Stimulated activated CD8-positive, alpha-beta memory T cell treated with anti-CD3 and anti-CD28 coated beads, Interleukin-4, amount 100 ng/mL, for 48 hours (primary cell): ENCODE results near the gene DEFB123.

Source experiments
- DNase-seq: peaks from one replicate; pipeline ENCODE4 v3.0.0-alpha.2; 2020

Gene DEFB123

DNA sequence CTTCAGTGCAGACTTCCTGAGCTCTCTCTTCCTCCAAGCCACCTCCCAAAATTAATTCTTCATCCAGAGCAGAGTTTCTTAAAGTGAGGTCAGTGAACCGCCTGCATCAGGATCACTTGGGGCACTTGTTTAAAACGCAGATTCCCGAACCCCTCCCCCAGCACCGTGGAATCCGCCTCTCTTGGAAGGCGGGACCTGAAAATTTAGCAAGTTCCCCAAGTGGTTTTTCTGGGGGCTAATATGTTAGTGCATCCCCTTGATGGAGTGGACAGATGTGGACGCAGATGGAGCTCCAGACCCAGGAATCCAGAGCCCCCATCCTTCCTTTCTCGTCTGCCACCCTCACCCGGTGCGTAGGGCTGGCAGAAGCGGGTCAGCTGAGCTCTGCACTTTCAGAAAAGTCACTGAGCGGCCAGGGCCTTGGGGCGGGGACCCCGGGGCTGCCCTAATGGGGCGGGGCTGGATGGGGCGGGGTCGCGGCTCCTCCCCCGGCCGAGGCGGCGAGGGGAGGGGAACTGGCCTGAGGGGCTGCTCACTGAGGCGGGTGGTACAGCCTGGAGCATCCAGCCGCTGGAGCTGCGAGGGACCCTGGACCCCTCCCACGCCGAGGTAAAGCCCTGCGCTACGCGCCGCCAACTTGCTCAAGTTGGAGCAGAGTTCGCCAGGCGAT lies 34.5 kb downstream of the DEFB123 start, which contains the start of the genes DEFB124 and REM1:
Gene DEFB124, minus strand, starts transcription at position 370 of the 670 bp plus-strand sequence. CDS start 2,114 bp downstream, outside the sequence.
Gene REM1, plus strand, starts transcription at position 531 of the 670 bp plus-strand sequence. CDS start 1,158 bp downstream, outside the sequence.
- no peak for DNase-seq

DNA sequence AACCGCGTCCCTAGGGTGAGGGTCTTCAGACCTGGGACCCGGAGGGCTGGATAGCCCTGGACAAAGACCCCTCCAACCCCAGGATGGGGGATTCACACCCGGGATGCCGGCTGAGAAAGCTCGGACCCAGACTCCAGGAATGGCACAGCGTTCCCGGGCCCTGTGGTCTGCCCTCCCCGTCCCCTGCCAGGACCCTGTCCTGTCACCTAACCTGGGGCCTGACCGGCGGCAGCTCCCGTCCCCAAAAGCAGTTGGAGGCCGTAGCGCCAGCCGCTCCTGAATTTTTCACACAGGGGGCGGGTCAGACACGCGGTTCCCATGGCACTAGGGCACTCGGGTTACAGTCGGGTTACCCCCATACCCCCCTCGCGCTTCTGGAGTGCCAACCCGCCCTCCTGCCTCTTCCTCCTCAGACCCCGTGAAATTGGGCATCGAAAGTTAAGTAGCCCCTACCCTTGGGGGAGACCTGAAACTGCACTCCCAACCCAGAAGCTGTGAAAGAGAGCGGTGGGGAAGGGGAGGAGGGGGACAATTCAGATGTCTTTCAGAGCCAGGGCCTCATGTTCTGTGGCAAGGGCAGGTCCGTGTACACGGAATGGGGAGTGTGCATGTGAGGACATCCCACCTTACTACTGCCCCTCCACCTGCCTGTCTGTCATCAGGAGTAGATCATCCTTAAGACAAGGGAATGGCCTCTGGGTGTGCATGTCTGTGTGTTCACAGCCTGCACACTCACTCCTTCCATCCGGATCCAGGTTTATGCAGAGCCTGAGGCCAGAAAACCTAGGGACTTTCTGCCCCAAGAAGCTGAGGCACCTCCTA lies 35.3 kb downstream of the DEFB123 start:
- no peak for DNase-seq

DNA sequence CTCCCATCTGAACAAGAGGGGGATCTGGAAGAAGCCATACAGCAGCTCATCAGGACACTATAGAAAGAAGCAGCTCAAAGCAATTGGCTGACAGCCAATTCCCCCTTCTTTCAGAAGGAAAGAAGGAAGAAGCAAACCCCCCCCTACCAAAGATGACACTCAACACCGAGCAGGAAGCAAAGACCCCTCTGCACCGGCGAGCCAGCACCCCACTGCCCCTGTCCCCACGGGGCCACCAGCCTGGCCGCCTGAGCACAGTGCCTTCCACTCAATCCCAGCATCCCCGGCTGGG lies 35.8 kb downstream of the DEFB123 start:
- DNase-seq: no peak

DNA sequence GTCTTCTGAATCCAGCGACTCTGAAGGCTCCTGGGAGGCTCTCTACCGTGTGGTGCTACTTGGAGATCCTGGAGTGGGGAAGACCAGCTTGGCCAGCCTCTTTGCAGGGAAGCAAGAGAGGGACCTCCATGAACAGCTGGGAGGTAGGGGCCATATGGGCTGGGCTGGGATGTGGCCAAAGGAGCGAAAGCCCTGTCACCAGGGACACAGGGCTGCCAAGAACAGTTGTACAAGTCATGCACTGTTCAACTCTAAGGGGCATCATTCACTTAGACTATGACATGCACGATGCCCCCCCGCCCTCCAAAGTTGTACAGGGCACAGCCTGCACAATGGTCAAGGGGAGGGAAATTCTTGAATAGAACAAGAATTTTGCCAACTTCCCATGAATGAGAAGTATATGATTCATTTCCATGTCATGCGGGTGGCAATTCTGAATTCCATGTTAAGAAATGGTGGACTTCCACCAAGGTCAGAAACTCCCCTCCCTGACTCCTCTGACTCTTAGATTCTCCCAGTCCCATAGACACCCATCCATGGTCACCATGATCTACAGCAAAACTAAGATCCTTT lies 36.3 kb downstream of the DEFB123 start:
- DNase-seq: no peak

DNA sequence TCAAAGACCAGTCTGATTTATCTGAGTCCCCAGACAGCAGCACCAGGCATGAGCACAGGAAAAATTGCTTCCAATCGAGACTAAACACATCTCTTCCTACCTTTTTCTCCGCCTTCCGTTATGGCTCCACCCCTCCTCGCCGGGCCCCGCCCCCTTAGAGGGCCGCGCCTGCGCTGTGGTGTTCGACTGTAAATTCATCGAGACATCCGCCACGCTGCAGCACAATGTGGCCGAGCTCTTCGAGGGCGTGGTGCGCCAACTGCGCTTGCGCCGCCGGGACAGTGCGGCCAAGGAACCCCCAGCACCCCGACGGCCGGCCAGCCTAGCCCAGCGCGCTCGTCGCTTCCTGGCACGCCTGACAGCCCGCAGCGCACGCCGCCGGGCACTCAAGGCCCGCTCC lies 43.6 kb downstream of the DEFB123 start:
- DNase-seq: peak; percentile 41

DNA sequence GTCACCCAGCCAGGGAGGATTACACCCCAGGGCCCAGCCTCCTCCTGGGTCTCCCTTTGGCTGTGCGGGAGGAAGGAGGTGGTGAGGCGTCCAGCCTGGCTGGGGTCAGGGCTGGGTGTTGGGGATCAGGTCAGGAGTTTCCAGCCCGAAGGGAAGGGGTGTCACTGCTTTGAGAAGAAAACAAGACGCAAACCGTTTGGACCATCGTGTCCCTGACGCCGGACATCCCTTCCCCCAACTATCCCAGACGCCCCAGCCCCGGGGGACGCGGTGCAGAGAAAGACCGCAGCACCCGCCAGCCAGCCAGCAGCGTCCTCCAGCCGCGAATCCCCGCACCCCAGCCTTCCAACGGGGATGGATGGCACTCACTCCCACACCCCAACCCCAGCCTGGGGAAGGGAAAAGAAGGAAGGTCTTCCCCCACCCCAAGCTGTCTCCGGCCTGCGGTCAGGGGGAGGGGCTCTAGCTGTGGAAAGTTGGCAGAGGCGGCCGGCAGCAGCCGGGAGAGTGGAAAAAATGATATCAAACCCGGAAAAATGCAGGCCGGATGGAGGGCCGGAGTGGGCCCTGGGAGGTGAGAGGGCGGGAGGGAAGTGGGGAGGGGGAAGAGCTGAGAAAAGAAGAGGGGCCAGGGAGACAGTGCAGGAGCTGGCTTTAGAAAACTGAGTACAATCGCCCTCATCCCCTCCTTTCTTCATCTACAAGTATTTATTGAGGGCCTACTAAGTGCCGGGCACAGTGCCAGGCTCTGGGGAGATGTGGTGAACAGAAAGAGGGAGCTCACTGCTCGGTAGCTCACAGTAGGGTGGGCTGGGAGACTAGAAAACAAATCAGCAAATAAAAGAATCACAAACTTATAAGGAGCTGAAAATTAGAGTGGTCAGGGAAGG lies 45.3 kb downstream of the DEFB123 start:
- peak; percentile 33 for DNase-seq

DNA sequence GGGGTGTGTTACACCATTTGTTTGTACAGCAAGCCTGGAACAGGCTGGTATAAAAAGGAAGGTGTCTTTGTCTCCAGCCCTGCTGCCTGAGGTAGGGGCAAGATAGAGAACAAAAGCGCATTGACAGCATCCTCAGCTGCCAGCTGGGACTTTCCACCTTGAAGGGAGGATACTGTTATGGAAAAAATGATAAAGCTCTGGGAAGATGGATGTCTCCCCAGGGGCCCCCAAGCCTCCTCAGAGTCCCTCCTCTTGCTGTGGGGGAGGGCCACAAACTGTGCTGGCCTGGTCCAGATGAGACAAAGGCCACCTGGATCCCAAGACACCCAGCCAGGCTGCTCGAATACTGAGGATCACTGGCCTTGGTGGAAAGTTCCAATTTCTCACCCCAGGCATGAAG lies 47.7 kb downstream of the DEFB123 start:
- DNase-seq: no peak

DNA sequence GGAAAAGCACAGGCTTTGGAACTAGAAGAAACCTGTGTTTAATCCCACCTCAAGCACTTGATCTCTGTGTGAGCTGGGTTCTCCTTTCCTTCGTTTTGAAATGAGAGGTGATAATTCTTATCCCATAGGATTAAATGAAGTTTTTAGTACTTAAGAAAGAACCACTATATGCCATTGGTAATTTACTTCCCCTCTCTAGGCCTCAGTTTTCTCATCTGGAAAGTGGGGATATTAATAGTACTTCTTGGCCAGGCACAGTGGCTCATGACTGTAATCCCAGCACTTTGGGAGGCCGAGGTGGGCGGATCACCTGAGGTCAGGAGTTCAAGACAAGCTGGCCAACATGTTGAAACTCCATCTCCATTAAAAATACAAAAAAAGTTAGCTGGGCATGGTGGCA lies 48.7 kb downstream of the DEFB123 start:
- DNase-seq: no peak

DNA sequence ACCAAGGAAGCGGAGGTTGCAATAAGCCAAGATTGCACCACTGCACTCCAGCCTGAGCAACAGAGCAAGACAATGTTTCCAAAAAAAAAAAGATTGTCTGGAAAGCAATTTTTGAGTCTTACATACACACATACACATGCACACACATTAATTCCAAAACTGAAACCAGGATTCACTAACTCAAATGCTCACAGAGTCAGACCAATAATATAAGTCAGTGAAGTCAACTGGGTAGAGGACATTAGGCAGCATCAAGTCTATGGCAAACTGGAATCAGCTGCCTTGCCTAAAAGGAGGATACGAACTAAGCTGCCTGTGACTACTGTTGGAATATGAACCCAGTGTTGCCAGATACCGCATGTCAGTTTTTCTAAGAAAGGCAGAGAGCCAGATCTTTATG lies 50.3 kb downstream of the DEFB123 start:
- DNase-seq: no peak

DNA sequence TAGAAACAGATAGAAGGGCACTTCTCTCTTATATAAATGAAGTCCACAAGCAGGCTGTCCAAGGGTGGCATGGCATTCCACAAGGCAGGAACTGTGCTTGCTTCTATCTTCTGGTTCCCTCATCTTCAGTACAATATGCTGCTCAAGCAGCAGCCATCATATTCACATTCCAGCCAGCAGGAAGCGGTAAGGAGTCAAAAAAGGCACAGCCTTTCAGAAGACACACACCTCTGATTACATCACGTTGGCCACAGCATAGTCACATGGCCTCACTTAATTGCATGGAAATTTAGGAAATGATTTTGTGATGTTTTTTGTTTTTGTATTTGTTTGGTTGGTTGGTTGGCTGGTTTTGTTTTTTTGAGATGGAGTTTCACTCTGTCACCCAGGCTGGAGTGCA lies 53.7 kb downstream of the DEFB123 start:
- DNase-seq: no peak

DNA sequence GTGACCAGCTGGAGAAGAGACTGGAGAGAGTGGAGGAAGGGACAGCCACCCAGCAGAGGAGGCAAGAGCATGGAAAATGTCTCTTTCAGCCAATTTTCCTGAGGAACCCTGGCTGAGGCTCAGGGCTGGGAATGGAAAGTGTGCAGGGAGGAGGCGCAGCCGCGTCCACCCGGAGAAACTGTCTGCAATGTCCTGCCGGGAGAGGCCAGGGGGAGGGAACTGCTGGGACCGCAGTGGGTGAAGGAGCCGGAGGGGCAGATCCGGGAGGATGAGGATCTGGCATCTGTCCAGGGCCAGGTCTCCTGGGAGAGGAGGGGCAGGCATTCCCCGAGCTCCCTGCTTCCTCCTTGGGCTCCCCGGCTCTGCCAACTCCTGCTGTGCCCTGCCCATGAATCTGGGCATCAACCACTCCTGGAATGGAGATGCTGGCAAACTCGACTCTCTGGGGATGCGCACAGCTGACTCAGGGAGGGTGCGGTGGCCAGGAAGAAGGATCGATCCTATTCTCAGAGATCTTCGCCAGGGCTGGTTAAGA lies 56.4 kb downstream of the DEFB123 start:
- DNase-seq: no peak

DNA sequence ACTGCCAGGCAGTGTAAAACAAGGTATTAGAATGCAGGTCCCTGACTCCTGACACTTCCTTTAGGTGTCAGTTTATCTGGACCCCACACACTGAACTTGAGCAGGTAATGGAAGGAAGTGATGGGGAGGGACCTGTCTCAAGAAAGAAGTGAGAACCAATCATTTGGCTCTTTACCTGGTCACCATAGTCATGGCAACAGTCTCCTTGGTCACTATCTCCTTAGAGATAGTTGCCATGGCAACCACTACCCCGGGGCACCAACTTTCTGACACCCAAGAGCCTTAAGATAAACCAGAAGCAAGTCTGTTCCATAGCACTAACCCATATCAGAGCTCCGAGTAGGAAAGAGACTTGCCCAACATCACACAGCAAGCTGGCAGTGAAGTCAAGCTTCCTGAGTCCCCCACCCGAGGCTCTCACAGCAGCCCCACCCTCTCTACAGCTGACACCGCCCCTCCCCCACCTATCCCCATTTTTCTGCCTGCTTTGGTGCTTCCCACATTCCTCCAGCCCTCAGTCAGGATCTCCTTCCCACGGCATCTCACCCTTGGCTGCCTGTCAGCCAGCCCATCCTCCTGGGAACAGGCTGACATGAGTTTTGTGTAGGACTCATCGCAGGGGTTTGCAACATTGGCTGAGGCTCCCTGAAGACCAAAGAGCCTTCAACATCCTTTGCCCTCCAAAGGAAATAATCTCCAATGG lies 57.6 kb downstream of the DEFB123 start:
- no peak for DNase-seq
